GM21737 (cell line): ENCODE data around the gene PNRC1.
"Not testable (repeated sequence)": the region's sequence is repeated elsewhere in the genome, so short reads cannot be mapped to it uniquely, and the experiment has no call there.

Experiments used
- ATAC-seq: cut with Tn5 transposase; IDR thresholded peaks from one replicate; pipeline ENCODE4 v1.9.1; 2021; ENCODE audit warnings: mild to moderate bottlenecking, moderate library complexity; ENCODE audit not compliant: unreplicated experiment

Gene PNRC1

DNA sequence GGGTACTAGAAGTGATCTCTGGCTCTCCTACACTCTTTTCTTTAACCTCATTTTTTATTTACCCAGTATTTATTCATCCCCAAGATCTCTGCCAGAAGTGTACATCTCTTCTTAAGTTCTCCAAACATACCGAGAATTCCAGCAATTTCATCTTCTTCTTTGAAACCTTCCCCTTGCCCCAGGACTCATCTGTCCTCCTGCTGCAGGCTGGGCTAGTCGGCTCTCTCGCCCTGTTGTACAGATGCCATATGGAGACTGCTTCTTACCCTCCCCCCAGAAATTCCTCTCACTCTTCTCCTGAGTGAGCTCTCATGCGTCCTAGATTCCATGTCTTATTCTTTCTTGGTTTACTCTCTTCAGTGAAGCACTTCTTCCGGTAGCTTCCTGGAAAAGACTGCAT, 21.9 kb upstream of the PNRC1 start:
- ATAC-seq: no peak

DNA sequence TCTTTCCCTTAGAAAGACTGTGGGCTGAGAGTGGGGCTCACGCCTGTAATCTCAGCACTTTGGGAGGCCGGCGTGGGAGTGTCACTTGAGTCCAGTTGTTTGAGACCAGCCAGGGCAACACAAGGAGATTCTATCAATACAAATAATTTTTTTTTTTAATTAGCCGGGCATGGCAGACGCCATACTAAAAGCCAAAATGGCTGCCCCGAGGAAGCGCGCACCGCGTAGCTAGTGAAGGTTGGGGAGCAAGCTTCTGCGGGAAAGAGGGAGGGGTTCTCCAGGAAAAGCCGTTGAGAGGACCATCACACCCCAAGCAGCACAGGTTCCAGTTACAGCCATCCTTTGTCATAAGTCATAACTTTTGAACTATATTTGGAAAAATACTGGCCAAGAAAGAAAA, 21.3 kb upstream of the PNRC1 start:
- no peak for ATAC-seq

DNA sequence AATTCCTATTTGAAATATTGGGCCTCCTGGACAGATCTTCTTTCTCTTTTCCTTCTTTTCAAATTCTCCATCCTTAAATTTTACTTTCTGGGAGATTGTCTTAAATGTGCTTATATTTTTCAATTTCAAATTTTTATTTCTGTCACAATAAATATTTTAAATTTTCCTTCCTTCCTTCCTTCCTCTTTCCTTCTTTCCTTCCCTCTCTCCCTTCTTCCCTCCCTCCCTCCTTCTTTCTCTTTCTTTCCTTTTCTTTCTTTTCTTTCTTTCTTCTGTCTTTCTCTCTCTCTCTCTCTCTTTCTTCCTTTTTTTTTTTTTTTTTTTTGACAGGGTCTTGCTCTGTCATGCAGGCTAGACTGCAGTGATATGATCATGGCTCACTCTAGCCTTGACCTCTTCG, 16.7 kb upstream of the PNRC1 start:
- ATAC-seq: no peak

DNA sequence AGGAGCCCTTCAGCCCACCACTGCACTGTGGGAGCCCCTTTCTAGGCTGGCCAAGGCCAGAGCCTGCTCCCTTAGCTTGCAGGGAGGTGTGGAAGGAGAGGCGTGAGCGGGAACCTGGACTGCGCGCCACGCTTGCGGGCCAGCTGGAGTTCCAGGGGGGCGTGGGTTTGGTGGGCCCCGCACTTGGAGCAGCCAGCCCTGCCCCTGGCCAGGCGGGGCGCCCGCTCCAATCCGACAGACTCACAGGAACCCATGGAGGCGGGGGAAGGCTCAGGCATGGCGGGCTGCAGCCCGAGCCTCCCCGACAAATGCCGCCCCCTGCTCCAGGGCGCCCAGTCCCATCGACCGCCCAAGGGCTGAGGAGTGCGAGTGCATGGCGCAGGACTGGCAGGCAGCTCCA, 15.6 kb upstream of the PNRC1 start:
- ATAC-seq: not testable (repeated sequence)

DNA sequence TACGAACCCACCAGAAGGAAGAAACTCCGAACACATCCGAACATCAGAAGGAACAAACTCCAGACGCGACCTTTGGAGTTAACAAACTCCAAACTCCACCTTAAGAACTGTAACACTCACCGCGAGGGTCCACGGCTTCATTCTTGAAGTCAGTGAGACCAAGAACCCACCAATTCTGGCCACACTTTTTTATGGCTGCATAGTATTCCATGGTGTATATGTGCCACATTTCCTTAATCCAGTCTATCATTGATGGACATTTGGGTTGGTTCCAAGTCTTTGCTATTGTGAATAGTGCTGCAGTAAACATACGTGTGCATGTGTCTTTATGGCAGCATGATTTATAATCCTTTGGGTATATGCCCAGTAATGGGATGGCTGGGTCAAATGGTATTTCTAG, 14.4 kb upstream of the PNRC1 start:
- ATAC-seq: not testable (repeated sequence)

DNA sequence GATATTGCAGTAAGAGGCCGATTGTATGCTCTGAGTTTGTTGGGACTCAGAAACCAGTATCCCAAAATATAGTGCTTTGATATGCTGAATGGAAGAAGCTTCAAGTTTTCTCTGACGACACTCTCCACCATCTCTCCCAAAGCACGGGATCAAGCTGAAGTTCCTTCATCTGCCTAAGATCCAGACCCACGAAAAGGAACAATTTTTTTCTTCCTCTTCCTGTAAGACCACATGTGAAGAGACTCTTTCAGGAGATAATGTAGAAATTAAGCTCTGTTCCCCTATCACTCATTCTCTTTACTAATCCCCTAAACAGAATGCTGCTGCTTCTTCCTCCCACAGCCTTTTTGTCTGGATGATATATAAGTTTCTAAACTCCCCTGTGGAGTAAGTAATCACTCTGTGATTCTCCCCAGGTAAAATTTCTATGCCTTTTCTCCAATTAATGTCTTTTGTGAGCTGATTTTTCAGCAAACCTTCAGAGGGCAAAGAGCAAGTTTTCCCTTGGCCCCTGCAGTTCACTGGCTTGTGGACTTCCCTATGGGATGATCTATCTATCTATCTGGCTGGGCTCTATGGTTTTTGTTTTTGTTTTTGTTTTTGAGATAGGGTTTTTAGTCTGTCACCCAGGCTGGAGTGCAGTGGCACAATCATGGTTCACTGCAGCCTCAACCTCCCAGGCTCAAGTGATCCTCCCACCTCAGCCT, 13.5 kb upstream of the PNRC1 start:
- no peak for ATAC-seq

DNA sequence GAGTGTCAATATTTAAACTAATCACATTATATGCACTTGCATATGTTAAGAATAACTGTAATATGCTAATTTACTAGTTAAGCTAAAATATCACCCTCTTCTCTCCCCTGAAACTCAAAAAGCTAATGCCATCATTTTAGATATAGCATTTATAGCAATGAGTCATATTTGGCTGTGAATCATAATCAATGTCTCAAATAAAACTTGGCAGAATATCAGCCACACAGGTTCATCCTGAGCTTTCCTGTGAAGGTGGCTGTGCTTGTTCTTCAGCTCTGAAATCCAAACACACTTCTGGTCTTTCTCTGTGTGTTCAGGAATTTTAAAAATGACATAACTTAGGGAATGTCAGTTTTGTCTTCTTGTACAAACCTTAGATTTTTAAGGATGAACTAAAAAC, 12.8 kb upstream of the PNRC1 start:
- ATAC-seq: no peak

DNA sequence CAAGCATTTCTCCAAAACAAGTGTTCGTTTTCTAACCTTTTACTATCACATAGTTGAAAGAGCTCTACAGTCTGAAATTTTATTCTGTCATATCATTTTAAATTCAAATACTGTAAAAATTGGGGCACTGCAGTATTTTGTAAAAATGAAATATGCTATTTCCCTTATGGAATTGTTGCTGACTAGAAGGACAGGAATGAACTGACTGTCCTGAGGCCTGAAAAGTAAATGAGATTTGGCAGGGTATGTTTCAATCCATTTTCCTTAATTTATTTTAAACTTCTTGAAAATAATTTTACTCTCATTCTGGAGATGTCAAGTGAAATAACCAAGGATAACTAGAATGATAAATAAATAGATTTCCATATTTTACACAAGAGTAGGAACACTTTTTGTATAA, 11.9 kb upstream of the PNRC1 start:
- no peak for ATAC-seq

DNA sequence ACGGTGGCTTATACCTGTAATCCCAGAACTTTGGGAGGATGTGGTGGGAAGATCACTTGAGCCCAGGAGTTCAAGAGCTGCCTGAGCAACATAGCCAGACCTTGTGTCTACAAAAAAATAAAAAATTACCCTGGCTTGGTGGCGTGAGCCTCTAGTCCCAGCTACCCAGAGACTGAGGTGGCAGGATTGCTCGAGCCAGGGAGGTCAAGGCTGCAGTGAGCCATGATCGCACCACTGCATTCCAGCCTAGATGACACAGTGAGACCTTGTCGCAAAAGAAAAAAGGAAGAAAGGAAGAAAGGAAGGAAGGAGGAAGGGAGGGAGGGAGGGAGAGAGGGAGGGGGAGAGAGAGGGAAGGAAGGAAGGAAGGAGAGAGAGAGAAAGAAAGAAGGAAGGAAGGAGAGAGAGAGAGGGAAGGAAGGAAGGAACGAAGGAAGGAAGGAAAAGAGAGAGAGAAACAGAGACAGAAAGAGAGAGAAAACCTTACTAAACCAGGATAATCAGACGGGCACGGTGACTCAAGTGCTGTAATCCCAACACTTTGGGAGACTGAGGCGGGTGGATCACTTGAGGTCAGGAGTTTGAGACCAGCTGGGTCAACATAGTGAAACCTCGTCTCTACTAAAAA, 10.9 kb upstream of the PNRC1 start:
- ATAC-seq: no peak

DNA sequence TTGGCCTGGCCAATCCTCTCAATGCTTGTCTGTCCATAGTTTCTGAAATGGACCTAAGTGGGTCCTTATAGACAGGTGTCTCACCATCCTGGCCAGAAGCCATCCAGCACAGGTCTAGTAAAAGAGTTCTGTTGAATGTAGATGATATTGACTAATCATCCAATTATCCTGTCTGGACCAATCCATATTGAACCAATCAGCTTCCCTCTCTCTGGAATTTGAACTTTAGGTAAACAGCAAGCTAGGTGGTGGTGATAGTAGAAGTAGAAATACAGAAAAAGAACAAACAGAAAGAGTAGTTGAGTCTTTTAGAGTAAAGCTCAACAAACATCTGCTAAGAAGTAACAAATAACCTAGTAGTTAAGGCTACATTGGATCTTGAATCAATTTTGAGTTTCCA, 9.5 kb upstream of the PNRC1 start:
- no peak for ATAC-seq

DNA sequence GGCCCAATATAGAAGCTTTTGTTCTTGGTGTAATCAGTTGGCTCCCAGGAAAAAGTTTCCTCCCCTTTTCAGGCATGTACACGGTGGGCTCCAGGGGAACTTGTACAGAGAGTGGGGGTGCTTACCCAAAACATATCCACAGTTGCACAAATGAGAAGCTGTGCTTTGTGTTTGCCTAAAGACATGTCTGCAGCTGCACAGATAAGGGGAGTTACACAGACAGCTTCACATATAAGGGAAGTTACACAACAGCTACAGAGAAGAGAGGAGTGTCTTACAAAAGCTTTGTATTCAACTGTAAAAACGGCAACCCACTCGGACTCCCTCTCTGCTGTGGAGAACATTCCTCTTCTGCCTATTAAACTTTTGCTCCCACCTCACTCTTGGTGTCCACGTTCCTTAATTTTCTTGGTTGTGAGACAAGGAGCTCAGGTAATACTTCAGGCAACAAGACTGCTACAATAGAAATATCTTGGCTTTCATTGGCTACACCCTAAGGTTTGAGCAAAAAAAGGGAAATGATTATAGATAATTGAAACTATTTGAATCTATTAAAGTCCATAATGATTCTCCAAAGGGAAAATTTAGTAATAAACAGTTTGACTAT, 7.4 kb upstream of the PNRC1 start:
- no peak for ATAC-seq

DNA sequence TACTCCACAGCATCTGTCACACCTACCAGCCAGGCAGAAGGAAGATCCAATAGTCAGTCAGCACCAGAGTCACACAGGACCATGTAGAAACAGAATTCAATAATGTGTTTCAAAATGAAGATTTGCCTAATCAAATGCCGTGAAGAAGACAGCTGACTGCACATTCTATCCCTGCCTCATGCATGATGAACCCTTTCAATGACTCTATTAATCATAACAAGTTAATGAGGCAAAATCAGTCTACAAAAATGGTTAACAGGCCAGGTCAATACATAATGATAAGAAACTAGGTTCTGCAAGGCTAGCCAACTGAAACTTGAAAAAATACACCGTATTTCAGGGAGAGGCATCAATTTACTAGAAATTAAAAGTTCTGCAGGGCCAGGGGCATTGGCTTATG, 6.7 kb upstream of the PNRC1 start:
- no peak for ATAC-seq

DNA sequence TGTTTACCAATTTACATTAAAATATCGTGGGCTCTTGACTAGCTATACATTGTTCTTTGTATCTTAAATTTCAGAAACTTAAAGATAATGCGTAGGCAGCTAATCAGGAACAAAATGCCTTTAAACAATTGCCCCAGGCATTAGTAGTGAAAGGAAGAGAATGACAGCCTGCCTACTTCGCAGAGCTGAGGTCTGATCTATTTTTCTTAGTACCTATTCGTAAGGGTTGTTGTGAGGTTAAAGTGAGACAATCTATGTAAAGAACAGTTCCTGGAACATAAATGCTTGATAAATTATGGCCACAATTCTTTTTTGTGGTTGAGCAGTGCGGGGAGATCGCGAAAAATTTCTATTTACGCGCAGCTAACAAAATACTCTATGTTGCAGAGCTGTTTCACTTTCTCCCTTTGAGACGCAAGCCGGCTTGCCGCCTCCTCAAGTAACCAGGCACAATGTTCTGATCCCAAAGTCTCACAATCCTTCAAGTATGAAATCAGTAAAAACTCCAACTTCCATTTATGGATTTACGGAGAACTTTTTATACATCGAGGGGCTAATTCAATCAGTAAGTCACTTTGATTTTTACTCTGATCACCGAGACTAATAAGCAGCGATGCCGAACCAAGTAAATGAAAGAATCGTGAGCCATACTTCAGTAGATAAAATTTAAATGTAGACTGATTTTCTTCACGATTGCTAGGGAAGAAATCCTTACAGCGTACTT, 878 bp upstream of the PNRC1 start:
- ATAC-seq: no peak

DNA sequence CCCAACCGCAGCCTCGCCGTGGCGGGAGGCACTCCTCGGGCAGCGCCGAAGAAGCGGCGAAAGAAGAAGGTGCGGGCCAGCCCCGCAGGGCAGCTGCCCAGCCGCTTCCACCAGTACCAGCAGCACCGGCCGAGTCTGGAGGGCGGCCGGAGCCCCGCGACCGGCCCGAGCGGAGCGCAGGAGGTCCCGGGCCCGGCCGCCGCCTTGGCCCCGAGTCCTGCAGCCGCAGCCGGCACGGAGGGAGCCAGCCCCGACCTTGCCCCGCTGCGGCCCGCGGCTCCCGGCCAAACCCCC, 525 bp downstream of the PNRC1 start:
- no peak for ATAC-seq

DNA sequence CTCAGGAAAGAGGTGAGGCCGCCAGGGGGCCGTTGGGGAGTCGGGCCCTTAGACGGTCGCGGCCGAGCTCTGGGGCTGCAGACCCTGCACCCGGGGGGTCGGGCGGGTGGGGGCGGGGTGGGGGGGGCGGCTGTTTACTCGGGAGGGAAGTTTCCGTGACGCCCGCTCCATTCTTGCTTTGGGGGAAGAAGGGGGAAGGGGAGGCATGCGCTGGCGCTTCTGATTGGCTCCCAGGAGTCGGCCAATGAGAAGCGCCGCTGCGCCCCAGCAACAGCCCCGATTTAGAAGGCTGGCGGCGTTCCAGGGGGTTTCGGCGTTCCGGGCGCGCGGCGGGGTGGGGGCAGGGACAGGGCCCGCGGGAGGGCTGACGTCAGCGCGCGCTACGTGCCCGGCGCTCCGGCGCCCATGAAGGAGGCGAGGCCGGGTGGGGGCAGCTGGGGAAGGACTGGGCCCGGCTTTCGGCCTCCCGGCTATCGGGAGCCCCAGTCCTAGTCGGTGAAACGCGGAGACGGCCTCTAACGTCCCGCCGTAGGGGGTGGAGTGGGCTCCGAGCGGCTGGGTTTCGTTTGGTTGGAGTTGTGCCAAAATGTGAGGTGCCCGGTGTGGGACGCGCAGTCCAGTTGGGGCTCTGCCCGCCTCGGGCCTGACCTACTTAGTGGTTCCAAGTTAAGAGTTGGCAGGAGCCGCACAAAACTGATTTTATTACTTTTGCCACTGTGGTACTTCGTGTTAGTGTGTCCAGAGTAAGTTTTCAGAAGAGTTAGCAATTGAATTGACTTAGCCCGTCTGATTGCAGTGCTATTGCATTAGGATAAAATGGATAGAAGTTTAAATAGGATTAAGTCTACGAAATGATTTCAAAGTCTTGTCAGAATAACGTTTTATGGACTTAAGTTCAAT, 1.1 kb downstream of the PNRC1 start:
- peak; percentile 59 for ATAC-seq

DNA sequence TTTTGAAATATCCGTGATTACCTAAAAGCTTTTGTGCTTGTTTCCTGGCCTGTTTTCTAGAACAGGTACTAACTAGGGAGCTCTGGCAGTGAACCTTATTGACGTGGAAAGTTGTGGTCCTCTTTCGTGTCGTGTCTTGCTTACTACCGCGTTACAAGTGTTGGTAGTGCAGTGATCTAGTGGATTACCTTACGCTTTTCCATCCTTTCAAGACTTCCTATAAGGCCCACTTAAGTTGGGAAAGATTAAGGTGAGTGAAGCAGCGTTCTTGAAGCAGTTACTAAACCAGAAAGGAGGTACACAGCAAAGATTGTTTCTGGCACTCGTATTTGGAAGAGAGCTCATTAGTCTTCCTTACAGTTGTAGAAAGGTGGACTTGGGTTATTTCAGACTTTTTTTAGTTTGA, 1.9 kb downstream of the PNRC1 start:
- no peak for ATAC-seq

DNA sequence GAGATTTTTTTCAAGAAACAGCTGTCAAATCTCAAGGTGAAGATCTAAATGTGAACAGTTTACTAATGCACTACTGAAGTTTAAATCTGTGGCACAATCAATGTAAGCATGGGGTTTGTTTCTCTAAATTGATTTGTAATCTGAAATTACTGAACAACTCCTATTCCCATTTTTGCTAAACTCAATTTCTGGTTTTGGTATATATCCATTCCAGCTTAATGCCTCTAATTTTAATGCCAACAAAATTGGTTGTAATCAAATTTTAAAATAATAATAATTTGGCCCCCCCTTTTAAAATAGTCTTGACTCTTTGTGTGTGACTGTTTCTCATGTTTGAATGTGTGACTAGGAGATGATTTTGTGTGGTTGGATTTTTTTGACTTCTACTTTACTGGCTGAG, 4.0 kb downstream of the PNRC1 start:
- ATAC-seq: no peak

DNA sequence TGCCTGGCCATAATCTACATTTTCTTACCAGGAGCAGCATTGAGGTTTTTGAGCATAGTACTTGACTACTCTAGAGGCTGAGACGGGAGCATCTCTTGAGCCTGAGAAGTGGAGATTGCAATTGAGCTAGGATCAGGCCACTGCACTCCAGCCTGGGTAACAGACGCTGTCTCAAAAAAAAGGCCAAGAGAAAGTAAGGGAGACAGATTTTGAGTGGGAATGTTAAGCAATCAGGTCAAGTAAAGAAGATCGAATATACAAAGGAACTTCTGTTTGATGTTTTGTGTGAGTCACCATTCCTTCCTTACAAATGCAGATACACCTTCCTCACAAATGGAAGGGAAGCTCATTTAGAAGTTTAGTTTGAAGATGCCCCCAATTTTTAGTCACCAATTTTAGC, 4.4 kb downstream of the PNRC1 start:
- ATAC-seq: no peak

DNA sequence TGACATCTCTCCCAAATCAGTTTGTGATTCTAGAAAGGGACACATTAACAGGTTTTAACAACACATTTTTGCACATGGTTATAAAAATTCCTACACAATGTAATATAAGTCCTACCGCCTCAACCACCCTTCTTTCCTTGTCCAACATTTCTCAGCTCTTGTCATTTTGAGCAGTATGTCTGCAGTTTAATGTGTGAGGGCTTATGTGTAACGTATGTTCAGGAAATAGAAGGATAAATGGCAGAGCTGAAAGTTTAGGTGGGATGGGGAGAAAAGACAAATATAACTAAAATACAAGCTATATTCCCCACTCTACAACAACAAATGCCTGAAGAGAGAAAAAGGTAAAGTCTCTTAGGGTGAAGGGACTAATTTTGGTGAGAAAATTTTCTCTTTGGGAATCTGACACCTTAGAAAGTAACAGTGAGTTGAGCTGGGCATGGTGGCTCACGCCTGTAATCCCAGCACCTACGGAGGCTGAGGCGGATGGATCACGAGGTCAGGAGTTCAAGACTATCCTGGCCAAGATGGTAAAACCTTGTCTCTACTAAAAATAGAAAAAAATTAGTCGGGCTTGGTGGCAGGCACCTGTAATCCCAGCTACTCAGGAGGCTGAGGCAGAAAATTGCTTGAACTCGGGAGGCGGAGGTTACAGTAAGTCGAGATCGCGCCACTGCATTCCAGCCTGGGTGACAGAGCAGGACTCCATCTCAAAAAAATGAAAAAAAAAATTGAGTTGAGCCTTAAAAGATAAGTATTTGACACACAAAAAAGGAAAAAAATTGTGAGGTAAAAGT, 5.1 kb downstream of the PNRC1 start:
- no peak for ATAC-seq

DNA sequence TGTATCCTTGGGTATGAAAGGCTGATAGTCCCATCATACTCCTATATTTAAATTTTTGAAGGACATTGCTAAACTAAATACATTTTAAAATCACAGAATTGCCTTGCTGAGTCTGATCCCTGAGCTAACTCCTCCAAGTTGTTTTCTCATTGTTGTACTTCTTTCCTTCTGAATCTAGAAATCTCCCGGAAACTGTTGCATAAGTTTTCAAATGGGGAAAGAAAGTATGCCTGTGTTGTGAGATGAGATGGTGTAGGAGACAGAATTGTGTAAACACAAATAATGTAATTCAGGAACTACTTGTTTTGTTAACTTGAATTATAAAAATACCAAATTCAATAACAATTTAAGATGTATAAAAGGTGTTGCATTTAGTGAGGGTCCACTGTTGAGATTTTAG, 7.3 kb downstream of the PNRC1 start:
- ATAC-seq: no peak
